HepG2 (cell line): Measurements from ENCODE around the gene CLDN20. TPM values are rescaled to one million over a fixed set of nuclear protein-coding genes. Genes with fewer than 3 reads are reported as not detected.
A peak's percentile ranks its signal among the peaks of the same experiment; 100 is the strongest.

Experiments
- ATAC-seq: fragments of 200-7000 bp; cut with Tn5 transposase; 3 replicates; pipeline ENCODE4 v1.9.1; 2020; ENCODE audit warnings: mild to moderate bottlenecking, moderate library complexity
- BruUV-seq: library from RNA; stranded (reverse); fragments of 400-500 nt; replicated peaks from 2 replicates; lab custom pipeline; 2021; lab: Mats Ljungman, UMichigan
- CTCF ChIA-PET: fragments of 300-600 bp; formaldehyde crosslinking; extraction: SDS; loops from one replicate; lab custom pipeline; 2021; ENCODE audit warnings: low total read pairs, inconsistent platforms, low intra/inter-chr PET ratio; lab: Yijun Ruan, JAX
- POLR2A ChIA-PET: fragments of 350-600 bp; sonication (Branson Sonifier 250); formaldehyde crosslinking; loops from one replicate; lab custom pipeline; 2020; ENCODE audit warnings: antibody characterized with exemption, inconsistent platforms; lab: Yijun Ruan, JAX
- DNase-seq: peaks from one replicate; pipeline ENCODE4 v3.0.0-alpha.2; 2015; ENCODE audit warnings: low spot score
- FAIRE-seq: peaks from 3 replicates; lab custom pipeline; 2011; peaks lifted over from hg19 to GRCh38; lab: Jason Lieb, UNC
- H2AFZ ChIP-seq: one replicate; pipeline ENCODE4 v1.6.1; 2011; ENCODE audit warnings: low read length, inconsistent platforms
- H3K27ac ChIP-seq: fragments of 300-600 bp; 3 replicates; pipeline ENCODE4 v1.8.0; 2011; ENCODE audit warnings: mixed run types, mild to moderate bottlenecking, mixed read lengths, low read length, inconsistent platforms; ENCODE audit not compliant: insufficient read depth; ENCODE audit errors: extremely low read length
- H3K27me3 ChIP-seq, 2 experiments: fragments of 200-600 bp in 1 of 2; 2 replicates in 1 of 2; 3 replicates in 1 of 2; pipeline versions ENCODE4 v1.6.0 to v1.8.0; 2011; ENCODE audit warnings: low read length in 2 of 2, mild to moderate bottlenecking in 2 of 2, moderate library complexity in 2 of 2, inconsistent platforms in 1 of 2; ENCODE audit not compliant: insufficient read depth in 2 of 2, control insufficient read depth in 1 of 2
- H3K36me3 ChIP-seq, 2 experiments: fragments of 200-600 bp in 1 of 2; replicated peaks in 1 of 2; 2 replicates in 1 of 2; 3 replicates in 1 of 2; pipeline versions ENCODE4 v1.5.1 to v1.8.0; 2011; ENCODE audit warnings: low read length in 2 of 2, inconsistent platforms in 1 of 2; ENCODE audit not compliant: insufficient read depth in 2 of 2, control insufficient read depth in 1 of 2
- H3K4me1 ChIP-seq: 2 replicates; pipeline ENCODE4 v1.5.1; 2012; ENCODE audit warnings: low read length, inconsistent platforms; ENCODE audit not compliant: insufficient read depth
- H3K4me2 ChIP-seq: 2 replicates; pipeline ENCODE4 v1.6.0; 2011; ENCODE audit warnings: low read depth, low read length, inconsistent platforms
- H3K4me3 ChIP-seq, 3 experiments: fragments of 200-600 bp in 1 of 3; sonication (generic), shearing (Covaris generic) in 1 of 3; replicated peaks in 1 of 3; 2 replicates each; pipeline ENCODE4 v1.5.1; 2011 to 2016; ENCODE audit warnings: low read length in 3 of 3, inconsistent platforms in 2 of 3, low read depth in 2 of 3, mild to moderate bottlenecking in 2 of 3, control low read depth in 1 of 3, mixed read lengths in 1 of 3; ENCODE audit not compliant: insufficient read depth in 1 of 3
- H3K79me2 ChIP-seq: one replicate; pipeline ENCODE4 v1.6.1; 2011; ENCODE audit warnings: low read length, inconsistent platforms; ENCODE audit not compliant: insufficient read depth
- H3K9ac ChIP-seq: 2 replicates; pipeline ENCODE4 v1.6.0; 2011; ENCODE audit warnings: mild to moderate bottlenecking, low read depth, low read length, inconsistent platforms; ENCODE audit not compliant: insufficient read depth
- H3K9me3 ChIP-seq: 2 replicates; pipeline ENCODE4 v1.5.1; 2012; ENCODE audit warnings: mild to moderate bottlenecking, low read length
- H4K20me1 ChIP-seq: 2 replicates; pipeline ENCODE4 v1.6.0; 2011; ENCODE audit warnings: inconsistent platforms, mild to moderate bottlenecking, low read length, moderate library complexity; ENCODE audit not compliant: insufficient read depth
- AGO2 ChIP-seq: fragments of 200-400 bp; formaldehyde crosslinking; optimal IDR thresholded peaks from 2 replicates; pipeline ENCODE3; 2017; ENCODE audit warnings: mild to moderate bottlenecking, low read depth, low read length, moderate library complexity
- EHMT2 ChIP-seq: fragments of 200-600 bp; sonication (generic); IDR thresholded peaks from 2 replicates; pipeline ENCODE4 v1.7.0; 2017; ENCODE audit warnings: antibody characterized with exemption, low read depth, low read length, borderline replicate concordance
- HIVEP1 ChIP-seq: sonication (generic); formaldehyde crosslinking; IDR thresholded peaks from 2 replicates; pipeline ENCODE4 v1.4.0; 2020; ENCODE audit warnings: mild to moderate bottlenecking, missing genetic modification reagents
- HNRNPLL ChIP-seq: fragments of 200-400 bp; formaldehyde crosslinking; IDR thresholded peaks from 2 replicates; pipeline ENCODE4 v1.6.1; 2017; ENCODE audit warnings: mild to moderate bottlenecking, low read depth, low read length; ENCODE audit not compliant: poor library complexity, severe bottlenecking
- HOXA3 ChIP-seq: sonication (generic); formaldehyde crosslinking; IDR thresholded peaks from 2 replicates; pipeline ENCODE4 v1.5.0; 2020; ENCODE audit warnings: missing genetic modification reagents
- KDM2A ChIP-seq: sonication (generic); formaldehyde crosslinking; IDR thresholded peaks from 2 replicates; pipeline ENCODE4 v1.4.0; 2020; ENCODE audit warnings: low read depth, missing genetic modification reagents, borderline replicate concordance
- MAZ ChIP-seq, 2 experiments: sonication (generic) in 1 of 2; formaldehyde crosslinking in 1 of 2; IDR thresholded peaks; 2 replicates each; pipeline versions ENCODE4 v1.5.0 to v1.6.1; 2012 to 2020; ENCODE audit warnings: low read depth in 2 of 2, mild to moderate bottlenecking in 2 of 2, borderline replicate concordance in 1 of 2, improper control_type of control experiment in 1 of 2, low read length in 1 of 2, missing genetic modification reagents in 1 of 2, moderate library complexity in 1 of 2
- MXD1 ChIP-seq: sonication (generic); formaldehyde crosslinking; IDR thresholded peaks from 2 replicates; pipeline ENCODE4 v1.4.0; 2020; ENCODE audit warnings: mild to moderate bottlenecking, missing genetic modification reagents
- MXD4 ChIP-seq: IDR thresholded peaks from 2 replicates; pipeline ENCODE4 v1.6.1; 2016; ENCODE audit warnings: mild to moderate bottlenecking, missing biosample characterization, missing genetic modification reagents
- NONO ChIP-seq, 2 experiments: fragments of 450-650 bp in 1 of 2; sonication (generic) in 1 of 2; formaldehyde crosslinking in 1 of 2; IDR thresholded peaks in 1 of 2; conservative IDR thresholded peaks in 1 of 2; 2 replicates each; pipeline versions ENCODE4 v1.6.1 to v1.8.0; 2017 to 2022; ENCODE audit warnings: mild to moderate bottlenecking in 1 of 2, missing genetic modification reagents in 1 of 2, moderate library complexity in 1 of 2
- POLR2G ChIP-seq: fragments of 200-400 bp; formaldehyde crosslinking; IDR thresholded peaks from 2 replicates; pipeline ENCODE4 v1.6.1; 2018; ENCODE audit warnings: mild to moderate bottlenecking, low read depth, low read length, moderate library complexity
- ZNF292 ChIP-seq: sonication (generic); formaldehyde crosslinking; IDR thresholded peaks from 2 replicates; pipeline ENCODE4 v1.8.1; 2022; ENCODE audit warnings: mild to moderate bottlenecking, low read depth, missing genetic modification reagents, borderline replicate concordance
- ZNF34 ChIP-seq: sonication (generic); formaldehyde crosslinking; IDR thresholded peaks from 2 replicates; pipeline ENCODE4 v1.4.0; 2020; ENCODE audit warnings: mild to moderate bottlenecking, missing genetic modification reagents, borderline replicate concordance
- ZNF441 ChIP-seq: sonication (generic); formaldehyde crosslinking; IDR thresholded peaks from 2 replicates; pipeline ENCODE4 v1.7.0; 2021; ENCODE audit warnings: missing genetic modification reagents, borderline replicate concordance
- ZNF543 ChIP-seq: sonication (generic); formaldehyde crosslinking; IDR thresholded peaks from 2 replicates; pipeline ENCODE4 v1.4.0; 2020; ENCODE audit warnings: mild to moderate bottlenecking, missing genetic modification reagents
- ZNF660 ChIP-seq: sonication (generic); formaldehyde crosslinking; IDR thresholded peaks from 2 replicates; pipeline ENCODE4 v1.5.1; 2020; ENCODE audit warnings: mild to moderate bottlenecking, low read depth, missing genetic modification reagents, borderline replicate concordance
- ZNF780A ChIP-seq: sonication (generic); formaldehyde crosslinking; IDR thresholded peaks from 2 replicates; pipeline ENCODE4 v1.8.0; 2022; ENCODE audit warnings: mild to moderate bottlenecking, missing genetic modification reagents, moderate library complexity
- ZNF879 ChIP-seq: sonication (generic); formaldehyde crosslinking; IDR thresholded peaks from 2 replicates; pipeline ENCODE4 v1.8.1; 2023; ENCODE audit warnings: missing genetic modification reagents
- WGBS: methylation state at CpG from one replicate; pipeline ENCODE4 v1.1.6; 2017; ENCODE audit warnings: low lambda C conversion rate; 5-methylcytosine and 5-hydroxymethylcytosine counted together
- in situ Hi-C: cut with HindIII; loops from 2 replicates; pipeline ENCODE4 v1.10.0; 2017; ENCODE audit warnings: low pct_unique_long_range_greater_than_20kb; ENCODE audit not compliant: extremely low pct_ligation_motif_present
- intact Hi-C: fragments of 100-400 bp; cut with micrococcal nuclease; formaldehyde crosslinking; loops from one replicate; pipeline ENCODE4 v1.10.0; 2022; ENCODE audit not compliant: unreplicated experiment
- polyA plus RNA-seq, 8 experiments: library from polyadenylated mRNA; depleted of rRNA in 3 of 8; stranded (reverse) in 7 of 8; unstranded in 1 of 8; fragments of >200 nt; fragmentation: Illumina TruSeq in 4 of 8; extraction: Trizol in 4 of 8; gene quantifications; 2 replicates each; pipeline versions ENCODE4 v1.2.1 to v1.2.3, GENCODE V29; 2011 to 2016; ENCODE audit warnings: low read depth in 4 of 8, missing spikeins in 1 of 8, mixed read lengths in 1 of 8; ENCODE audit not compliant: insufficient read depth in 1 of 8
- total RNA-seq, 5 experiments: library from RNA; depleted of rRNA; stranded (reverse); fragments of >200 nt; fragmentation: Illumina TruSeq; extraction: Trizol; gene quantifications; 2 replicates each; pipeline ENCODE4 v1.2.3, GENCODE V29; 2016; ENCODE audit warnings: low read depth in 1 of 5
- TF ChIP-seq, protein P1 (sequence below): sonication (generic); formaldehyde crosslinking; conservative IDR thresholded peaks from 2 replicates; pipeline ENCODE4 v1.8.1; 2023; ENCODE audit warnings: missing genetic modification reagents
- TF ChIP-seq, protein P2 (sequence below): sonication (generic); formaldehyde crosslinking; IDR thresholded peaks from 2 replicates; pipeline ENCODE4 v1.8.1; 2023; ENCODE audit warnings: missing genetic modification reagents, inconsistent platforms, borderline replicate concordance

Gene CLDN20
- total and polyA plus RNA-seq, 2 of the 13 experiments (the other 11 are each of a cell fraction or from before 2014, with no cell fraction given) = not detected

DNA sequence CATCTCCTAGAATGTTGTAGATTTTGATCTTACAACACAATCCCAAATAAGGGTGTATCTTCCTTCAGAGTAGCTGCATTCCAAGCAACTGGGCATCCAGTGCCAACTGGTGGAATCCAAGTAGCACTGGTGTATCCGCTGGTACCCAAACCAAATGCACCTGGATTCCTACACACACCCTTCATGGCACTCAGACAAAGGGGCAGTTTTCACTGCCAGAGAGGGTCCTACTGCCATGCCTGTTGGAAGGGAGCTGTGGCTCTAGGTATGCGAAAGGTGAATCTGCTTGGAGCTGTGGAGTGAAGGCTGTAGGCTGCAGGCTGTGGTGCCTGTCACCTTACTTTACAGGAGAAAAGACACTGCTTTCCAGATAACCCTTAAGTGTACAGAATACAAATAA lies 17.0 kb upstream of the CLDN20 start (continued):
- TF ChIP-seq, protein P1, sequence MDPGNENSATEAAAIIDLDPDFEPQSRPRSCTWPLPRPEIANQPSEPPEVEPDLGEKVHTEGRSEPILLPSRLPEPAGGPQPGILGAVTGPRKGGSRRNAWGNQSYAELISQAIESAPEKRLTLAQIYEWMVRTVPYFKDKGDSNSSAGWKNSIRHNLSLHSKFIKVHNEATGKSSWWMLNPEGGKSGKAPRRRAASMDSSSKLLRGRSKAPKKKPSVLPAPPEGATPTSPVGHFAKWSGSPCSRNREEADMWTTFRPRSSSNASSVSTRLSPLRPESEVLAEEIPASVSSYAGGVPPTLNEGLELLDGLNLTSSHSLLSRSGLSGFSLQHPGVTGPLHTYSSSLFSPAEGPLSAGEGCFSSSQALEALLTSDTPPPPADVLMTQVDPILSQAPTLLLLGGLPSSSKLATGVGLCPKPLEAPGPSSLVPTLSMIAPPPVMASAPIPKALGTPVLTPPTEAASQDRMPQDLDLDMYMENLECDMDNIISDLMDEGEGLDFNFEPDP (CRISPR knock-in tag) = 0 out of 2 replicates have a peak, but pooled peaks have one; percentile 37
- TF ChIP-seq EHMT2 (no peak), KDM2A (CRISPR knock-in tag) (peak; percentile 56; the same call in 1 of the 2 replicates), ZNF292 (CRISPR knock-in tag) (no peak), NONO (IDR thresholded peaks at IDR 0.05) (no peak), NONO (CRISPR knock-in tag; conservative IDR thresholded peaks at IDR 0.05) (no peak), MAZ (IDR thresholded peaks at IDR 0.05; ENCODE audit: borderline replicate concordance, low read depth, low read length) (no peak), MAZ (CRISPR knock-in tag; IDR thresholded peaks at IDR 0.05; ENCODE audit: low read depth) (no peak)

DNA sequence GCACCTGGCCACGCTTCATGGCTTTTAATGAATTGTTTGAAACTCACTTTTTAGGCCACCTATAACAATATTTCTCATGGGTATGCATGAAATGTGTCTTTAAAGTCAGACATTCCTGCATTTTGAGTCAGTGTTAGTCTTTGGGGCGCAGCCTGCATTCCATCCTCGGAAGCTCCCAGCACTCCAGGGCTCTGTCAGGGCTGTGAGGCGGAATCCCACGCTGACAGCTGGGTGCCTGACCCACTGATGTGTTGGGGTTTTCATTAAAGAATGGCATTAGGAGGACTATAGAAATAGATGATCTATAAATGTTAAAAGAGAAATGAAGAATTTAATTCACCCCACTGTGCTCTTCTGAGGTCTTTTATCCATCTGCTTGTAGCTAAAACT lies 16.2 kb upstream of the CLDN20 start:
- no peaks in the 10 kb centered on the region for H3K79me2 ChIP-seq
- CTCF ChIA-PET = interaction anchor here (1.7 kb wide), 1 partner anchor 70 kb away, joined by 8 read pairs; no protein-coding TSS in a partner anchor
- BruUV-seq = no TSS peak
- no peak overlapping the region for H3K27ac ChIP-seq
- no peak overlapping the region for H3K9ac ChIP-seq
- no peak overlapping the region for H2AFZ ChIP-seq
- POLR2A ChIA-PET = no interaction called here
- ATAC-seq (no peak), FAIRE-seq (no peak), DNase-seq (no peak)
- no peaks in the 10 kb centered on the region for H4K20me1 ChIP-seq
- no peak overlapping the region for H3K4me3 ChIP-seq
- H3K4me1 ChIP-seq = 0 out of 2 replicates have a peak, but pooled peaks cover 7% of the 10 kb centered on the region
- intact Hi-C loops = loop anchor here (1.0 to 10.0 kb wide), 4 partner anchors 70 to 570 kb away; no protein-coding TSS in a partner anchor
- in situ Hi-C loops = loop anchor here (5.0 kb wide), 1 partner anchor 70 kb away; no protein-coding TSS in a partner anchor
- no peaks in the 10 kb centered on the region for H3K27me3 ChIP-seq
- WGBS = 97% methylated on average over 5 of the region's 5 CpGs
- H3K36me3 ChIP-seq = peaks cover 5 to 36% of the 10 kb centered on the region in 2 experiments; a peak in 4 of 5 replicates
- H3K4me2 ChIP-seq = no peak overlapping the region
- no peaks in the 10 kb centered on the region for H3K9me3 ChIP-seq
- no peak for TF ChIP-seq HIVEP1 (CRISPR knock-in tag)
- TF ChIP-seq AGO2 = peak; percentile 12
- TF ChIP-seq POLR2G = 0 out of 2 replicates have a peak, but pooled peaks have one; percentile 2
- TF ChIP-seq ZNF879 (CRISPR knock-in tag) = no peak
- TF ChIP-seq ZNF660 = no peak
- TF ChIP-seq ZNF34 (CRISPR knock-in tag) = 0 out of 2 replicates have a peak, but pooled peaks have one; percentile 5
- no peak for TF ChIP-seq ZNF441 (CRISPR knock-in tag)
- no peak for TF ChIP-seq ZNF780A (CRISPR knock-in tag)
- TF ChIP-seq ZNF543 = no peak
- no peak for TF ChIP-seq MXD4 (CRISPR knock-in tag)
- TF ChIP-seq, protein P2, sequence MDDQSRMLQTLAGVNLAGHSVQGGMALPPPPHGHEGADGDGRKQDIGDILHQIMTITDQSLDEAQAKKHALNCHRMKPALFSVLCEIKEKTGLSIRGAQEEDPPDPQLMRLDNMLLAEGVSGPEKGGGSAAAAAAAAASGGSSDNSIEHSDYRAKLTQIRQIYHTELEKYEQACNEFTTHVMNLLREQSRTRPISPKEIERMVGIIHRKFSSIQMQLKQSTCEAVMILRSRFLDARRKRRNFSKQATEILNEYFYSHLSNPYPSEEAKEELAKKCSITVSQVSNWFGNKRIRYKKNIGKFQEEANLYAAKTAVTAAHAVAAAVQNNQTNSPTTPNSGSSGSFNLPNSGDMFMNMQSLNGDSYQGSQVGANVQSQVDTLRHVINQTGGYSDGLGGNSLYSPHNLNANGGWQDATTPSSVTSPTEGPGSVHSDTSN (CRISPR knock-in tag) = no peak
- TF ChIP-seq HNRNPLL = no peak
- TF ChIP-seq MXD1 (CRISPR knock-in tag) = no peak
- no peak for TF ChIP-seq HOXA3
